IMR-90 (cell line): ENCODE results near the gene FBXW2. TPM values are rescaled to one million over a fixed set of nuclear protein-coding genes. Genes with fewer than 3 reads are reported as not detected.

Source experiments
- ATAC-seq: fragments of 200-7000 bp; cut with Tn5 transposase; 2 replicates; pipeline ENCODE4 v1.9.1; 2020; ENCODE audit warnings: low read depth, mild to moderate bottlenecking, moderate library complexity
- BruUV-seq: library from RNA; stranded (reverse); fragments of 400-500 nt; replicated peaks from 2 replicates; lab custom pipeline; 2021; lab: Mats Ljungman, UMichigan
- CTCF ChIA-PET: fragments of 300-600 bp; formaldehyde crosslinking; extraction: SDS; loops from one replicate; lab custom pipeline; 2021; ENCODE audit warnings: antibody characterized with exemption; lab: Yijun Ruan, JAX
- POLR2A ChIA-PET: fragments of 300-600 bp; sonication (Branson Sonifier 250); formaldehyde crosslinking; loops from one replicate; lab custom pipeline; 2022; ENCODE audit warnings: antibody characterized with exemption; ENCODE audit not compliant: unreplicated experiment; lab: Charles Lee
- DNase-seq: peaks from one replicate; pipeline ENCODE4 v3.0.0; 2013
- H2AFZ ChIP-seq: replicated peaks from 2 replicates; pipeline ENCODE3; 2013; ENCODE audit warnings: low read length, mild to moderate bottlenecking; ENCODE audit not compliant: poor library complexity
- H2AK5ac ChIP-seq: 2 replicates; pipeline ENCODE4 v1.6.1; 2013; ENCODE audit warnings: low read depth, low read length, inconsistent platforms
- H2AK9ac ChIP-seq: replicated peaks from 2 replicates; pipeline ENCODE3; 2013; ENCODE audit warnings: mild to moderate bottlenecking, low read depth, low read length, moderate library complexity; ENCODE audit not compliant: poor library complexity
- H2BK120ac ChIP-seq: 2 replicates; pipeline ENCODE4 v1.6.1; 2013; ENCODE audit warnings: low read depth, low read length, inconsistent platforms
- H2BK15ac ChIP-seq: 3 replicates; pipeline ENCODE4 v1.6.1; 2013; ENCODE audit warnings: low read depth, low read length, inconsistent platforms
- H2BK20ac ChIP-seq: 2 replicates; pipeline ENCODE4 v1.6.1; 2013; ENCODE audit warnings: low read depth, mild to moderate bottlenecking, inconsistent platforms, low read length, moderate library complexity
- H2BK5ac ChIP-seq: 2 replicates; pipeline ENCODE4 v1.6.1; 2013; ENCODE audit warnings: mild to moderate bottlenecking, low read depth, low read length, inconsistent platforms; ENCODE audit not compliant: poor library complexity, severe bottlenecking
- H3K14ac ChIP-seq: replicated peaks from 2 replicates; pipeline ENCODE4 v1.6.1; 2013; ENCODE audit warnings: low read depth, low read length, inconsistent platforms
- H3K18ac ChIP-seq: 2 replicates; pipeline ENCODE4 v1.6.1; 2013; ENCODE audit warnings: low read depth, low read length, control low read depth
- H3K23ac ChIP-seq: 2 replicates; pipeline ENCODE4 v1.6.1; 2013; ENCODE audit warnings: low read depth, low read length, inconsistent platforms
- H3K27ac ChIP-seq: 2 replicates; pipeline ENCODE4 v1.5.1; 2013; ENCODE audit warnings: mild to moderate bottlenecking, control low read depth, low read length; ENCODE audit not compliant: insufficient read depth
- H3K27me3 ChIP-seq: 2 replicates; pipeline ENCODE4 v1.6.1; 2013; ENCODE audit warnings: low read length; ENCODE audit not compliant: control insufficient read depth, insufficient read depth
- H3K36me3 ChIP-seq: 2 replicates; pipeline ENCODE4 v1.6.1; 2013; ENCODE audit warnings: low read length, mixed read lengths; ENCODE audit not compliant: control insufficient read depth, insufficient read depth
- H3K4ac ChIP-seq: 2 replicates; pipeline ENCODE4 v1.6.1; 2013; ENCODE audit warnings: low read depth, low read length, inconsistent platforms
- H3K4me1 ChIP-seq: 2 replicates; pipeline ENCODE4 v1.6.1; 2013; ENCODE audit warnings: low read length, mixed read lengths; ENCODE audit not compliant: control insufficient read depth, insufficient read depth
- H3K4me2 ChIP-seq: 2 replicates; pipeline ENCODE4 v1.6.1; 2013; ENCODE audit warnings: low read depth, mild to moderate bottlenecking, control low read depth, low read length, moderate library complexity
- H3K4me3 ChIP-seq: 2 replicates; pipeline ENCODE4 v1.5.1; 2013; ENCODE audit warnings: low read depth, mild to moderate bottlenecking, control low read depth, low read length, moderate library complexity; ENCODE audit not compliant: insufficient read depth
- H3K56ac ChIP-seq: 2 replicates; pipeline ENCODE4 v1.6.1; 2013; ENCODE audit warnings: low read length, inconsistent platforms; ENCODE audit not compliant: insufficient read depth; ENCODE audit errors: extremely low read depth
- H3K79me1 ChIP-seq, 2 experiments: 2 replicates each; pipeline ENCODE4 v1.6.1; 2013; ENCODE audit warnings: low read length in 2 of 2, inconsistent platforms in 1 of 2, low read depth in 1 of 2
- H3K9ac ChIP-seq: 2 replicates; pipeline ENCODE4 v1.6.1; 2013; ENCODE audit warnings: low read depth, low read length, control low read depth
- H3K9me1 ChIP-seq: 2 replicates; pipeline ENCODE4 v1.6.1; 2013; ENCODE audit warnings: low read length, inconsistent platforms; ENCODE audit not compliant: insufficient read depth
- H3K9me3 ChIP-seq: 2 replicates; pipeline ENCODE4 v1.6.1; 2013; ENCODE audit warnings: low read length; ENCODE audit not compliant: control insufficient read depth, insufficient read depth
- H4K20me1 ChIP-seq: 2 replicates; pipeline ENCODE4 v1.6.1; 2013; ENCODE audit warnings: low read length, inconsistent platforms; ENCODE audit not compliant: insufficient read depth
- H4K5ac ChIP-seq: 2 replicates; pipeline ENCODE4 v1.6.1; 2013; ENCODE audit warnings: mild to moderate bottlenecking, low read depth, low read length, control low read depth
- H4K8ac ChIP-seq, 2 experiments: 2 replicates each; pipeline ENCODE4 v1.6.1; 2013; ENCODE audit warnings: low read depth in 2 of 2, low read length in 2 of 2, control low read depth in 1 of 2, inconsistent platforms in 1 of 2
- H4K91ac ChIP-seq: 2 replicates; pipeline ENCODE4 v1.6.1; 2013; ENCODE audit warnings: low read depth, low read length, inconsistent platforms; ENCODE audit not compliant: insufficient read depth
- CHD1 ChIP-seq: IDR thresholded peaks from 2 replicates; pipeline ENCODE4 v1.6.1; 2012; ENCODE audit warnings: low read depth, low read length, improper control_type of control experiment
- MXI1 ChIP-seq: IDR thresholded peaks from 2 replicates; pipeline ENCODE4 v1.6.1; 2012; ENCODE audit warnings: low read depth, mild to moderate bottlenecking, low read length, moderate library complexity, borderline replicate concordance
- POLR2A ChIP-seq: IDR thresholded peaks from 2 replicates; pipeline ENCODE4 v1.6.1; 2012; ENCODE audit warnings: mild to moderate bottlenecking, low read depth, low read length
- SMC3 ChIP-seq: fragments of 150-350 bp; IDR thresholded peaks from 2 replicates; pipeline ENCODE4 v1.6.1; 2016; ENCODE audit warnings: low read depth, mild to moderate bottlenecking, antibody characterized with exemption, low read length, moderate library complexity
- WGBS, 2 experiments: methylation state at CpG; one replicate each; pipeline versions ENCODE4 v1.1.5 to v1.1.7; 2013; ENCODE audit warnings: missing lambda C conversion rate in 2 of 2; ENCODE audit not compliant: insufficient read length in 1 of 2; ENCODE audit errors: extremely low coverage in 2 of 2; 5-methylcytosine and 5-hydroxymethylcytosine counted together
- dilution Hi-C: fragments of 300-500 bp; cut with HindIII; formaldehyde crosslinking; loops from one replicate; pipeline ENCODE4 v1.14.3; 2018; ENCODE audit warnings: low sequenced_read_pairs; ENCODE audit not compliant: unreplicated experiment
- in situ Hi-C: fragments of 300-500 bp; cut with MboI; formaldehyde crosslinking; loops from 3 replicates; pipeline ENCODE4 v1.14.3; 2019; ENCODE audit warnings: low sequenced_read_pairs, inconsistent platforms, mixed read lengths
- intact Hi-C: fragments of 100-400 bp; cut with micrococcal nuclease; formaldehyde crosslinking; loops from 2 replicates; pipeline ENCODE4 v1.10.0; 2022
- polyA plus RNA-seq, 3 experiments: library from polyadenylated mRNA; depleted of rRNA; stranded (reverse); fragments of >200 nt; gene quantifications; 2 replicates each; pipeline ENCODE4 v1.2.3, GENCODE V29; 2012; ENCODE audit warnings: low replicate concordance in 1 of 3
- total RNA-seq: library from RNA; depleted of rRNA; stranded (reverse); fragments of >200 nt; gene quantifications from 2 replicates; pipeline ENCODE4 v1.2.3, GENCODE V29; 2012

FBXW2 gene
- total and polyA plus RNA-seq, 2 of the 4 experiments (the other 2 are of a cell fraction): 27.1 to 43.5 TPM

- TF ChIP-seq SMC3 (no peak), POLR2A (peak; percentile 86; the same call in 1 of the 2 replicates)
Measured at GRCh38 chr9:120792898-120793765, at the start of gene FBXW2 (continued).

- peak overlapping the region; percentile 96 for H2AK9ac ChIP-seq
- intact Hi-C loops (loop anchor here (2.0 kb wide), 1 partner anchor 49 kb away; the partner anchor contains the start of gene FBXW2), dilution Hi-C loops (no loop called here), in situ Hi-C loops (no loop called here)
- ChIA-PET CTCF (no interaction called here), POLR2A (no interaction called here)
- no peaks in the 10 kb centered on the region for H3K27me3 ChIP-seq
- H4K20me1 ChIP-seq: peaks cover 11% of the 10 kb centered on the region; the same call in 1 of the 2 replicates
- peak overlapping the region; percentile 91 for H3K27ac ChIP-seq
- no TSS peak for BruUV-seq
- peak overlapping the region; percentile 83; the same call in 1 of the 2 replicates for H4K91ac ChIP-seq
- peak overlapping the region; percentile 86 for H3K4me2 ChIP-seq
- peak overlapping the region; percentile 82 to 93 for H4K8ac ChIP-seq
- H3K79me1 ChIP-seq: peaks cover 24 to 68% of the 10 kb centered on the region in 2 experiments; a peak in 3 of 4 replicates
- peak overlapping the region; percentile 94 for H3K14ac ChIP-seq
- peak overlapping the region; percentile 91 for H3K4me3 ChIP-seq
- peak overlapping the region; percentile 85 for H3K4ac ChIP-seq
- DNase-seq (peak; percentile 5), ATAC-seq (peak; percentile 38)
- 0 out of 2 replicates have a peak overlapping the region, but pooled peaks have one; percentile 29 for H2BK120ac ChIP-seq
- H3K9me1 ChIP-seq: peaks cover 11% of the 10 kb centered on the region
- H3K9me3 ChIP-seq: no peaks in the 10 kb centered on the region
- H2BK5ac ChIP-seq: peak overlapping the region; percentile 78
- H3K4me1 ChIP-seq: peaks cover 7% of the 10 kb centered on the region
- H2AFZ ChIP-seq: peak overlapping the region; percentile 93
- TF ChIP-seq CHD1: no peak
- 0 out of 2 replicates have a peak, but pooled peaks have one; percentile 7 for TF ChIP-seq MXI1
- H3K9ac ChIP-seq: peak overlapping the region; percentile 93
- peaks cover 1% of the 10 kb centered on the region; the same call in 1 of the 2 replicates for H3K36me3 ChIP-seq
- H2BK20ac ChIP-seq: no peak overlapping the region
- peak overlapping the region; percentile 88 for H4K5ac ChIP-seq
- peak overlapping the region; percentile 72; the same call in 1 of the 2 replicates for H3K18ac ChIP-seq
- no peak overlapping the region for H2BK15ac ChIP-seq
- 38% methylated on average over 10 of the region's 18 CpGs; no CpG with 5 or more reads in 1 of the 2 experiments for WGBS, 2 experiments
- peak overlapping the region; percentile 67; the same call in 1 of the 2 replicates for H2AK5ac ChIP-seq
- peak overlapping the region; percentile 77 for H3K56ac ChIP-seq
- H3K23ac ChIP-seq: peak overlapping the region; percentile 92
Measured at GRCh38 chr9:120841930-120842684, 48.9 kb upstream of the FBXW2 start.
